ENCODE data around the gene OR6S1. TPM values are rescaled to one million over a fixed set of nuclear protein-coding genes. Genes with fewer than 3 reads are reported as not detected.

Gene OR6S1
- total RNA-seq, 2 donors from 2014 or later = not detected

DNA sequence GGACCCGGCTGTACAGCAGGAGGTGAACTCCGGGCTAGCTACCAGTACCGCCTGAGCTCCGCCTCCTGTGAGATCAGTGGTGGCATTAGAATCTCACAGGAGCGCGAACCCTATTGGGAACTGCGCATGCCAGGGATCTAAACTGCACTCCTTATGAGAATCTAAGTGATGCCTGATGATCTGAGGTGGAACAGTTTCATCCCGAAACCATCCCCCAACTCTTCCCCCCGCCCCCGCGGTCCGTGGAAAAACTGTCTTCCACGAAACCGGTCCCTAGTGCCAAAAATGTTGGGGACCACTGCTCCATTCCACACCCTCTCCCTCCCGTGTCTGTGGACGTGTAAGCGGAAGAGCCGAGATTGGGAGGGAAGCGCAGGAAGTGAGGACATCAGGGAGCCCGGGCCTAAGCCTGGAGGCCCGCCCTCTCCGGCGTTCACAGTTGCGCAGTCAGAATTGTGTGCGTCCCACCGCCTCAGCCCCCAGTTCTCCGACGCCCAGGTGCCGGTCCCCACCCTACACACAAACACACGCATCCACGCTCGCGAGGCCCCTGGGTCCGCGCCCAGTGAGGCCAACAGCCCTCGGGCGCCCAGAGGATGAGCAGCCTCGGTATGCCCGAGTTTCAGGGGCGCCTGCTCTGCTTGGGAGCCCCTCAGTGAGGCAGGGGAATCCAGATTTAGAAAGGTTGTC is 41.1 kb upstream of the OR6S1 start:
- peak; percentile 84 to 97 (median 95) for TF ChIP-seq POLR2A (IDR thresholded peaks at IDR 0.05)
- TF ChIP-seq, protein P1, sequence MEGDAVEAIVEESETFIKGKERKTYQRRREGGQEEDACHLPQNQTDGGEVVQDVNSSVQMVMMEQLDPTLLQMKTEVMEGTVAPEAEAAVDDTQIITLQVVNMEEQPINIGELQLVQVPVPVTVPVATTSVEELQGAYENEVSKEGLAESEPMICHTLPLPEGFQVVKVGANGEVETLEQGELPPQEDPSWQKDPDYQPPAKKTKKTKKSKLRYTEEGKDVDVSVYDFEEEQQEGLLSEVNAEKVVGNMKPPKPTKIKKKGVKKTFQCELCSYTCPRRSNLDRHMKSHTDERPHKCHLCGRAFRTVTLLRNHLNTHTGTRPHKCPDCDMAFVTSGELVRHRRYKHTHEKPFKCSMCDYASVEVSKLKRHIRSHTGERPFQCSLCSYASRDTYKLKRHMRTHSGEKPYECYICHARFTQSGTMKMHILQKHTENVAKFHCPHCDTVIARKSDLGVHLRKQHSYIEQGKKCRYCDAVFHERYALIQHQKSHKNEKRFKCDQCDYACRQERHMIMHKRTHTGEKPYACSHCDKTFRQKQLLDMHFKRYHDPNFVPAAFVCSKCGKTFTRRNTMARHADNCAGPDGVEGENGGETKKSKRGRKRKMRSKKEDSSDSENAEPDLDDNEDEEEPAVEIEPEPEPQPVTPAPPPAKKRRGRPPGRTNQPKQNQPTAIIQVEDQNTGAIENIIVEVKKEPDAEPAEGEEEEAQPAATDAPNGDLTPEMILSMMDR (IDR thresholded peaks at IDR 0.05) = peak in 3 of 7 experiments; percentile 3 to 18 (median 7)
- Histone ChIP-seq H3K4me1 (peaks cover 45% of the 10 kb centered on the region), H3K36me3 (replicated peaks in 1 of 2; ENCODE audit: insufficient read depth in 1 of 2, low read depth in 2 of 2) (no peaks in the 10 kb centered on the region), H3K4me3 (peak overlapping the region; percentile 15 to 18), H3K27ac (peak overlapping the region; percentile 94 to 99 (median 97)), H3K27me3 (no peaks in the 10 kb centered on the region), H3K9me3 (no peaks in the 10 kb centered on the region)
- peak; percentile 85 to 93 (median 90) for DNase-seq
- WGBS, 2 donors = 0 to 1% methylated on average over 18 to 40 of the region's 40 CpGs
- intact Hi-C loops (cut with DNase I) = no loop called here
- ATAC-seq = peak; percentile 69

DNA sequence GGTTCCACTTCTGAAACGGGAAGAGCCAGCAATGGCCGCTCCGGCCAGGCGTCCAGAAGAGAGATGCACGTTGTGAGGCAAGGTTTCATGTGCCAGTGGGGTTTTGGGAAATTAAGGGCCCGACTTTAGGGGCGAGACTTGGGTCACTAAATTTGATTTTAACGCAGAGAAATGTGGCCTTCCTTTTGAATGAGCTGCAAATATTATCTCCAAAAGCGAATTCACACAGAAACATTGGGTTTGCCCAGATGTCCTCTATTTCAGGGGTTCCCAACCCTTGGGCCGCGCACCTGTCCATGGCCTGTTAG is 40.6 kb upstream of the OR6S1 start:
- WGBS, 2 donors = 1 to 2% methylated on average over 11 of the region's 11 CpGs
- intact Hi-C loops (cut with DNase I) = no loop called here
- H3K4me3 ChIP-seq = peak overlapping the region in 1 of 2 donors; percentile 42
- no peaks in the 10 kb centered on the region for H3K9me3 ChIP-seq
- H3K4me1 ChIP-seq = peaks cover 40% of the 10 kb centered on the region
- no peaks in the 10 kb centered on the region for H3K36me3 ChIP-seq (replicated peaks in 1 of 2; ENCODE audit: insufficient read depth in 1 of 2, low read depth in 2 of 2)
- no peak for ATAC-seq
- TF ChIP-seq, protein P1 (IDR thresholded peaks at IDR 0.05) = no peak
- no peak for TF ChIP-seq POLR2A (IDR thresholded peaks at IDR 0.05)
- H3K27me3 ChIP-seq = no peaks in the 10 kb centered on the region
- H3K27ac ChIP-seq = peak overlapping the region; percentile 94 to 99 (median 97)
- no peak for DNase-seq

DNA sequence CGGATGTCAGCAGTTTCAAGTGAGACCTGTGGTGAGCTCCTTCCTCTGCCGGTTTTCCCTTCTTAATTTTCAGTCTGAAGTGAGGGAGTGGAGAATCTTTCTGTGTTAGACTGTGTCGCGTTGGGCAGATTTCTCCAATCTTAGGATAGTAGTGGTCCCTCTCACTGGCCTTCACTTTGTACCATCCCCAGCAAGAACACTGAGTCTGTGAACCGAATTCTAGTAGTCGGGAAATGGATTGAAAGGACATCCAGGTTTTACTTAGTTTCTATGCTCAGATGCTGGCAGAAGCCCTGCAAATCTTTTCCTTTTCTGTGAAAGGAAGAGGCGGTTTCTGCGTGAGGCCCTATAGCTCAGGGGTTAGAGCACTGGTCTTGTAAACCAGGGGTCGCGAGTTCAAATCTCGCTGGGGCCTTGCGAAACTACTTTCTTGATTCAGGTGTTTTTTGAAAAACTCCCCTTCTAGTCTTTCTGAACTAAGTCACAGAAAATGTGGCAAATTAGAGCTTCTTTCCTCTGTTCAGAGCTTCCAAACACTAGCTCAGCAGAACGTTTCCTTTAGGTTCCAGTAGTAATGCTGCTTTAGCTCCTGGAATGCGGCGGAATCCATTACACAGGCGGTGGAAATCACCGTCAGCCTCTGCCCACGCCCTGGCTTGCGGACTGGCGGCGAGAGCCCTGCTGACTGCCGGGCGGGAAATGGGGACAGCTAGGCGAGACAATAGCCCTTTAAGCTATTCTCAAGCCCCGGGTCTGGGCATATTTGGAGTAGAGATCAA is 40.0 kb upstream of the OR6S1 start:
- Histone ChIP-seq H3K27me3 (no peaks in the 10 kb centered on the region), H3K4me1 (peaks cover 35% of the 10 kb centered on the region), H3K9me3 (no peaks in the 10 kb centered on the region), H3K27ac (peak overlapping the region; percentile 94 to 99 (median 97)), H3K4me3 (peak overlapping the region in 1 of 2 donors; percentile 42), H3K36me3 (replicated peaks in 1 of 2; ENCODE audit: insufficient read depth in 1 of 2, low read depth in 2 of 2) (no peaks in the 10 kb centered on the region)
- intact Hi-C loops (cut with DNase I) = no loop called here
- no peak for TF ChIP-seq POLR2A (IDR thresholded peaks at IDR 0.05)
- TF ChIP-seq, protein P1 (IDR thresholded peaks at IDR 0.05) = no peak
- peak; percentile 88 to 92 (median 90) for DNase-seq
- peak; percentile 45 for ATAC-seq
- WGBS, 2 donors = 0 to 1% methylated on average over 16 to 25 of the region's 25 CpGs

DNA sequence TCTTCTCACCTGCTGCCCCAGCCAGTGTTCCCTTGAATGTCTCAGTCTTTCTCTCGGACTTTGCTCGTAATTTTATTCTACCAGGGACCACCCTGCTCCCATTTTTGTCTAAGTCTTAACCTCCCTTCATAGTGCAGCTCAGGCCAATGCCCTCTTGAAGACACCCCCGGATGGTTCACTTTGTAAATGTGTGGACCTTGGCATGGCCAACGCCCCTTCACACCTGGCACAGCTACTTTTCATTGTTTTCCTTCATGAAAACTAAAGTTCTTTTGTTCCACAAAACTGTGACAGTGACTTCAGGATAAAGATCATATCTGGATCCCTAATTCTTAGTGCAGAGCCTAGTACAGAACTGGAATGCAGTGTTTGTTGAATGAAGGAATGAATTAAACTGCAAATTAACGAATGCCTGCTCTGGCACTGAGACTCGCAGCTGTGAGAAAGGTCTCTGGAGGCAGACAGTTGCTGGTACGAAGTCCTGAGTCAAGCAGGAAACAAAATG is 39.4 kb upstream of the OR6S1 start:
- TF ChIP-seq POLR2A (IDR thresholded peaks at IDR 0.05) = no peak
- TF ChIP-seq, protein P1 (IDR thresholded peaks at IDR 0.05) = no peak
- Histone ChIP-seq H3K4me1 (peaks cover 35% of the 10 kb centered on the region), H3K27ac (peak overlapping the region; percentile 94 to 99 (median 97)), H3K36me3 (replicated peaks in 1 of 2; ENCODE audit: insufficient read depth in 1 of 2, low read depth in 2 of 2) (no peaks in the 10 kb centered on the region), H3K4me3 (no peak overlapping the region), H3K27me3 (no peaks in the 10 kb centered on the region), H3K9me3 (no peaks in the 10 kb centered on the region)
- intact Hi-C loops (cut with DNase I) = no loop called here
- 8 to 14% methylated on average over 7 of the region's 7 CpGs for WGBS, 2 donors
- DNase-seq (peak; percentile 49 to 81 (median 64)), ATAC-seq (no peak)

Data from body of pancreas (tissue), 4 donors.